Body of pancreas (tissue), 4 donors: ENCODE measurements around the gene COL5A2. TPM values are rescaled to one million over a fixed set of nuclear protein-coding genes. Genes with fewer than 3 reads are reported as not detected.

Experiments used
- ATAC-seq: fragments of 150-250 bp; one replicate; pipeline ENCODE4 v1.9.1; 2016
- DNase-seq, 4 donors: peaks; one replicate each; pipeline ENCODE4 v3.0.0-alpha.2; 2019
- H3K27ac ChIP-seq, 4 donors: fragments of 200-600 bp; sonication (generic); 1 replicate in 3 of 4; 2 replicates in 1 of 4; pipeline versions ENCODE4 v1.5.1 to v1.6.1; 2016 to 2019; ENCODE audit warnings: mild to moderate bottlenecking in 1 of 4, mixed read lengths in 1 of 4, moderate library complexity in 1 of 4
- H3K27me3 ChIP-seq, 2 donors: fragments of 200-600 bp; sonication (generic); one replicate each; pipeline ENCODE4 v1.6.0; 2016; ENCODE audit warnings: mild to moderate bottlenecking in 1 of 2
- H3K36me3 ChIP-seq, 2 donors: fragments of 200-600 bp; sonication (generic); replicated peaks in 1 of 2; 2 replicates each; pipeline ENCODE4 v1.5.1; 2016; ENCODE audit warnings: low read depth in 2 of 2; ENCODE audit not compliant: insufficient read depth in 1 of 2
- H3K4me1 ChIP-seq: fragments of 200-600 bp; sonication (generic); one replicate; pipeline ENCODE4 v1.6.0; 2016
- H3K4me3 ChIP-seq, 2 donors: fragments of 200-600 bp; sonication (generic); 1 replicate in 1 of 2; 2 replicates in 1 of 2; pipeline ENCODE4 v1.5.1; 2016 to 2019
- H3K9me3 ChIP-seq, 3 donors: fragments of 200-600 bp; sonication (generic); 1 replicate in 2 of 3; 2 replicates in 1 of 3; pipeline ENCODE4 v1.5.1; 2016
- CTCF ChIP-seq, 7 experiments: fragments of 450-650 bp in 4 of 7; fragments of 200-600 bp in 3 of 7; sonication (generic) in 3 of 7; IDR thresholded peaks; one replicate each; pipeline ENCODE4 v1.5.1; 2016 to 2019; ENCODE audit warnings: antibody characterized with exemption in 7 of 7
- POLR2A ChIP-seq, 3 donors: fragments of 450-650 bp; IDR thresholded peaks; one replicate each; pipeline ENCODE4 v1.6.1; 2016; ENCODE audit warnings: antibody characterized with exemption in 3 of 3, mild to moderate bottlenecking in 2 of 3
- WGBS, 2 donors: methylation state at CpG; one replicate each; pipeline ENCODE4 v1.1.5; 2017; 5-methylcytosine and 5-hydroxymethylcytosine counted together
- intact Hi-C: fragments of 100-400 bp; cut with DNase I; formaldehyde crosslinking; loops from one replicate; pipeline ENCODE4 v1.15.1; 2023
- total RNA-seq, 2 donors: library from RNA; depleted of rRNA; stranded (reverse); fragments of >200 nt; gene quantifications; one replicate each; pipeline ENCODE4 v1.1.0, GENCODE V29; 2016

COL5A2 gene
- total RNA-seq, 2 donors from 2014 or later = 10.1 to 24.1 TPM

- no peaks in the 10 kb centered on the region for H3K36me3 ChIP-seq
- H3K27me3 ChIP-seq = no peaks in the 10 kb centered on the region
- TF ChIP-seq POLR2A (IDR thresholded peaks at IDR 0.05) (no peak), CTCF (IDR thresholded peaks at IDR 0.05) (no peak)
- no peak overlapping the region for H3K4me3 ChIP-seq
- no peaks in the 10 kb centered on the region for H3K9me3 ChIP-seq
- WGBS, 2 donors = 52 to 58% methylated on average over 4 of the region's 4 CpGs
- no peak overlapping the region for H3K27ac ChIP-seq
- no peak for ATAC-seq
- intact Hi-C loops = no loop called here
- DNase-seq = no peak
- no peaks in the 10 kb centered on the region for H3K4me1 ChIP-seq
Measured at GRCh38 chr2:189056200-189057106, 123.1 kb downstream of the COL5A2 start.

- no peaks in the 10 kb centered on the region for H3K27me3 ChIP-seq
- no peak for ATAC-seq
- 13 to 19% methylated on average over 6 to 7 of the region's 7 CpGs for WGBS, 2 donors
- no peak for TF ChIP-seq CTCF (IDR thresholded peaks at IDR 0.05)
- no peak for TF ChIP-seq POLR2A (IDR thresholded peaks at IDR 0.05)
- intact Hi-C loops = no loop called here
- H3K4me3 ChIP-seq = no peak overlapping the region
- DNase-seq = no peak
- no peaks in the 10 kb centered on the region for H3K36me3 ChIP-seq
- H3K9me3 ChIP-seq = no peaks in the 10 kb centered on the region
- peaks cover 6% of the 10 kb centered on the region for H3K4me1 ChIP-seq
- no peak overlapping the region for H3K27ac ChIP-seq
Measured at GRCh38 chr2:189050165-189050712, 129.3 kb downstream of the COL5A2 start.

GRCh38 chr2:189049709-189050164 is 129.8 kb downstream of the COL5A2 start:
- Histone ChIP-seq H3K27me3 (no peaks in the 10 kb centered on the region), H3K4me3 (no peak overlapping the region), H3K27ac (no peak overlapping the region), H3K9me3 (no peaks in the 10 kb centered on the region), H3K4me1 (peaks cover 6% of the 10 kb centered on the region), H3K36me3 (no peaks in the 10 kb centered on the region)
- TF ChIP-seq CTCF (IDR thresholded peaks at IDR 0.05) = no peak
- TF ChIP-seq POLR2A (IDR thresholded peaks at IDR 0.05) = no peak
- 94 to 95% methylated on average over 1 of the region's 1 CpG for WGBS, 2 donors
- no peak for ATAC-seq
- intact Hi-C loops = no loop called here
- DNase-seq = no peak

GRCh38 chr2:189048189-189048588 is 131.4 kb downstream of the COL5A2 start:
- Histone ChIP-seq H3K27me3 (no peaks in the 10 kb centered on the region), H3K4me1 (peaks cover 6% of the 10 kb centered on the region), H3K4me3 (no peak overlapping the region), H3K36me3 (no peaks in the 10 kb centered on the region), H3K27ac (no peak overlapping the region), H3K9me3 (no peaks in the 10 kb centered on the region)
- 90 to 94% methylated on average over 3 of the region's 3 CpGs for WGBS, 2 donors
- no peak for TF ChIP-seq POLR2A (IDR thresholded peaks at IDR 0.05)
- TF ChIP-seq CTCF (IDR thresholded peaks at IDR 0.05) = no peak
- intact Hi-C loops = no loop called here
- ATAC-seq = no peak
- no peak for DNase-seq
